Mesenchymal stem cell (in vitro differentiated cells and primary cell): ENCODE data around the gene SUN1.

ENCODE experiments used
- DNase-seq: peaks from one replicate; pipeline ENCODE4 v3.0.0-alpha.2; 2013
- H2AFZ ChIP-seq: one replicate; pipeline ENCODE4 v1.6.1; 2013; ENCODE audit warnings: low read depth, mild to moderate bottlenecking, control low read depth, inconsistent platforms, low read length, moderate library complexity
- H2AK5ac ChIP-seq: 2 replicates; pipeline ENCODE4 v1.6.1; 2013; ENCODE audit warnings: low read length, moderate library complexity, mild to moderate bottlenecking, inconsistent platforms; ENCODE audit not compliant: severe bottlenecking
- H2BK120ac ChIP-seq: one replicate; pipeline ENCODE4 v1.6.1; 2013; ENCODE audit warnings: low read depth, mild to moderate bottlenecking, inconsistent platforms, low read length, moderate library complexity
- H2BK12ac ChIP-seq, 2 experiments: one replicate each; pipeline ENCODE4 v1.6.1; 2013; ENCODE audit warnings: inconsistent platforms in 2 of 2, low read length in 2 of 2, mild to moderate bottlenecking in 2 of 2, moderate library complexity in 2 of 2, control low read depth in 1 of 2
- H2BK15ac ChIP-seq: one replicate; pipeline ENCODE4 v1.6.1; 2013; ENCODE audit warnings: mild to moderate bottlenecking, low read depth, inconsistent platforms; ENCODE audit not compliant: poor library complexity, severe bottlenecking
- H2BK5ac ChIP-seq: 2 replicates; pipeline ENCODE4 v1.6.1; 2013; ENCODE audit warnings: low read depth, mild to moderate bottlenecking, low read length, control low read depth, inconsistent platforms; ENCODE audit not compliant: poor library complexity, severe bottlenecking
- H3K14ac ChIP-seq, 2 experiments: one replicate each; pipeline ENCODE4 v1.6.1; 2013; ENCODE audit warnings: inconsistent platforms in 2 of 2, low read length in 2 of 2, control low read depth in 1 of 2, mild to moderate bottlenecking in 1 of 2, moderate library complexity in 1 of 2
- H3K18ac ChIP-seq, 2 experiments: one replicate each; pipeline ENCODE4 v1.6.1; 2013; ENCODE audit warnings: inconsistent platforms in 2 of 2, low read length in 2 of 2, control low read depth in 1 of 2, low read depth in 1 of 2, mild to moderate bottlenecking in 1 of 2
- H3K23ac ChIP-seq, 2 experiments: one replicate each; pipeline ENCODE4 v1.6.1; 2013; ENCODE audit warnings: inconsistent platforms in 2 of 2, low read length in 2 of 2, mild to moderate bottlenecking in 2 of 2, moderate library complexity in 2 of 2, control low read depth in 1 of 2
- H3K27ac ChIP-seq: 2 replicates; pipeline ENCODE4 v1.5.1; 2013; ENCODE audit warnings: mild to moderate bottlenecking, moderate library complexity, low read length, control low read depth, inconsistent platforms; ENCODE audit not compliant: poor library complexity, severe bottlenecking
- H3K27me3 ChIP-seq, 2 experiments: 2 replicates each; pipeline versions ENCODE4 v1.6.1 to v1.7.0; 2013; ENCODE audit warnings: low read length in 2 of 2, mild to moderate bottlenecking in 2 of 2, moderate library complexity in 2 of 2, control low read depth in 1 of 2, inconsistent platforms in 1 of 2; ENCODE audit not compliant: control insufficient read depth in 1 of 2, insufficient read depth in 1 of 2
- H3K36me3 ChIP-seq, 2 experiments: 2 replicates each; pipeline versions ENCODE4 v1.6.1 to v1.7.0; 2013; ENCODE audit warnings: low read length in 2 of 2, control low read depth in 1 of 2, inconsistent platforms in 1 of 2, low read depth in 1 of 2, mild to moderate bottlenecking in 1 of 2; ENCODE audit not compliant: insufficient read depth in 2 of 2, control insufficient read depth in 1 of 2
- H3K4ac ChIP-seq, 2 experiments: one replicate each; pipeline ENCODE4 v1.6.1; 2013; ENCODE audit warnings: inconsistent platforms in 2 of 2, low read length in 2 of 2, mild to moderate bottlenecking in 2 of 2, moderate library complexity in 2 of 2, control low read depth in 1 of 2, low read depth in 1 of 2
- H3K4me1 ChIP-seq: 2 replicates; pipeline ENCODE4 v1.6.1; 2013; ENCODE audit warnings: low read depth, low read length, control low read depth; ENCODE audit not compliant: control insufficient read depth, insufficient read depth
- H3K4me2 ChIP-seq: 2 replicates; pipeline ENCODE4 v1.6.1; 2013; ENCODE audit warnings: low read length, mild to moderate bottlenecking, inconsistent platforms; ENCODE audit not compliant: poor library complexity, severe bottlenecking
- H3K4me3 ChIP-seq, 2 experiments: 2 replicates each; pipeline versions ENCODE4 v1.5.1 to v1.7.0; 2013; ENCODE audit warnings: low read length in 2 of 2, mild to moderate bottlenecking in 2 of 2, control low read depth in 1 of 2, low read depth in 1 of 2; ENCODE audit not compliant: insufficient read depth in 1 of 2
- H3K79me1 ChIP-seq: replicated peaks from 2 replicates; pipeline ENCODE4 v1.6.1; 2013; ENCODE audit warnings: mild to moderate bottlenecking, control low read depth, low read length, inconsistent platforms; ENCODE audit not compliant: poor library complexity, severe bottlenecking
- H3K9ac ChIP-seq: 2 replicates; pipeline ENCODE4 v1.7.0; 2013; ENCODE audit warnings: mild to moderate bottlenecking, low read length, moderate library complexity
- H3K9me3 ChIP-seq: 2 replicates; pipeline ENCODE4 v1.7.0; 2013; ENCODE audit warnings: mild to moderate bottlenecking, low read length; ENCODE audit not compliant: control insufficient read depth
- H4K8ac ChIP-seq: one replicate; pipeline ENCODE4 v1.6.1; 2013; ENCODE audit warnings: inconsistent platforms, mild to moderate bottlenecking, low read length, moderate library complexity
- H4K91ac ChIP-seq: one replicate; pipeline ENCODE4 v1.6.1; 2013; ENCODE audit warnings: mild to moderate bottlenecking, low read length, inconsistent platforms
- WGBS: methylation state at CpG from one replicate; pipeline ENCODE4 v1.1.7; 2013; ENCODE audit warnings: mixed read lengths; 5-methylcytosine and 5-hydroxymethylcytosine counted together

SUN1 gene

DNA sequence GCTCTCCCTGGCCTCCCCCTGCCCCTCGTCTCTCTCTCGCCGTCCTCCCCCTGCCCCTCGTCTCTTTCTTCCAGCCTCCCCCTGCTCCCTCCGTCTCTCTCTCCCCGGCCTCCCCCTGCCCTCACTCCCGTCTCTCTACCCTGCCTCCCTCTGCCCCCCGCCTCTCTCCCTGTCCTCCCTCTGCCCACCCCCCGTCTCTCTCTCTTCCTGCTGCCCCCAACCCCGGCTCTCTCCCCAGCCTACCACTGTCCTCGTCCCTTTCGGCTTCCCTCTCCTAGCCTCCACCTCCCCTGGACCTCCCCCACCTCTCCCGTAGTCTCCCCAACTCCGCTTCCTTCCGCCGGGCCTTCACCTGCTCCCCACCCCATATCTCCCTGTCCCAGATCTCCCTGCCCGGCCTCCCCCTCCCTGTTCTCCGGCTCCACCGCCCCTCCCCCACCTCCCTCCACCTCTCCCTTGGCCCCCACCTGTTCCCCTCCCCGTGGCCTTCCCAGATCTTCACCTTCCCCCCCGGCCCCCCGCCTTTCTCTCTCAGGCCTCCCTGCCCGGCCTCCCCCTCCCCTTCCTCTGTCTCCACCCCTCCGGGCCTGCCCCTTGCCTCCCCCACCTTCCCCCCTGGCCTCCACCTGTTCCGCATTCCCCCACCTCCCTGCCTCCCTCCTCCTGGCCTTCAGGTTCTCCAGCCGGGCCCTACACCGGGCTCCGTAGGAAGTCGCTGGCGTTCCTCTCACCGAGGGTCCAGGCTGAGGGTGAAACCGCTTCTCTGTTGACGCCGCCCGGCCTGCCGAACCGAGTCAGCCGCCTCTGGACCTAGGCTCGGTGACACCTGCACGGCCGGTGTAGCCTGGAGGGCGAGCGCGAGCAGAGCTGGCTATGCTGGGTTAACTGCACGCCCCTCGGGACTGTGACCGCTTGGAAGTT lies 45.3 kb downstream of the SUN1 start:
- peak overlapping the region; percentile 90 for H3K9ac ChIP-seq
- no peaks in the 10 kb centered on the region for H3K9me3 ChIP-seq
- no peak overlapping the region for H2BK5ac ChIP-seq
- no peak overlapping the region for H3K14ac ChIP-seq
- H3K4me2 ChIP-seq = peak overlapping the region; percentile 83
- H3K18ac ChIP-seq = peak overlapping the region in 1 of 2 experiments; percentile 90
- H2AK5ac ChIP-seq = no peak overlapping the region
- WGBS = 23% methylated on average over 44 of the region's 47 CpGs
- no peak overlapping the region for H2BK120ac ChIP-seq
- peak overlapping the region in 1 of 2 experiments; percentile 54 for H3K4ac ChIP-seq
- peak overlapping the region; percentile 60 for H3K27ac ChIP-seq
- H3K4me3 ChIP-seq = peak overlapping the region; percentile 90 to 95
- DNase-seq = no peak
- H3K79me1 ChIP-seq = peaks cover 9% of the 10 kb centered on the region
- H2BK15ac ChIP-seq = no peak overlapping the region
- peak overlapping the region in 1 of 2 experiments; percentile 59 for H2BK12ac ChIP-seq
- H2AFZ ChIP-seq = peak overlapping the region; percentile 10
- peaks cover 21 to 29% of the 10 kb centered on the region in 2 experiments for H3K36me3 ChIP-seq
- H3K27me3 ChIP-seq = no peaks in the 10 kb centered on the region
- peak overlapping the region in 1 of 2 experiments; percentile 57 for H3K23ac ChIP-seq
- H4K8ac ChIP-seq = peak overlapping the region; percentile 33
- peaks cover 17% of the 10 kb centered on the region for H3K4me1 ChIP-seq
- no peak overlapping the region for H4K91ac ChIP-seq

- Histone ChIP-seq H2BK5ac (no peak overlapping the region), H4K91ac (peak overlapping the region; percentile 54), H4K8ac (peak overlapping the region; percentile 51), H2AFZ (no peak overlapping the region), H2BK120ac (no peak overlapping the region), H3K9me3 (no peaks in the 10 kb centered on the region), H2BK15ac (no peak overlapping the region), H2BK12ac (no peak overlapping the region), H3K4me3 (no peak overlapping the region), H3K4me1 (peaks cover 21% of the 10 kb centered on the region), H3K9ac (peak overlapping the region; percentile 30), H3K14ac (peak overlapping the region in 1 of 2 experiments; percentile 38), H3K4me2 (no peak overlapping the region), H3K79me1 (peaks cover 12% of the 10 kb centered on the region), H3K27ac (no peak overlapping the region), H2AK5ac (no peak overlapping the region), H3K36me3 (peaks cover 15 to 25% of the 10 kb centered on the region in 2 experiments), H3K23ac (no peak overlapping the region), H3K18ac (no peak overlapping the region), H3K4ac (no peak overlapping the region), H3K27me3 (no peaks in the 10 kb centered on the region)
- no peak for DNase-seq
- 97% methylated on average over 15 of the region's 15 CpGs for WGBS
Measured at GRCh38 chr7:879093-879492, 46.8 kb downstream of the SUN1 start.

DNA sequence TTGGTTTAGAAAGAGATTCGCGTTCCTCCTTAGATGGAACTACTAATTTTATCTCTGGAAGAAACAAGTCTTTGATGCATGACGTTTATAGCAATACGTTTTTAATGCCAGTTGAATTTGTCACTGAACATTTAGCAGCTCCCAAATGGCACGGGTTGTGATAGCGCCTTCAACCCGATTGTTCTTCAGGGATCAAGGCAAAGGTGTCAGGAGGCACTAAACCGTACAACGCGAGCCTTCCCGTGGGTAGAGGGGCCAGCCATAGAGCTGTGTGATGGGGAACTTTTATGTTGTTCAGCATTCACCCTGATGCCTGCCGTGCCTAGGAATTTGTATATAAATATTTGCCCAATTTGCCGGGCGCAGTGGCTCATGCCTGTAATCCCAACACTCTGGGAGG lies 47.4 kb downstream of the SUN1 start:
- Histone ChIP-seq H2BK5ac (no peak overlapping the region), H3K4me3 (no peak overlapping the region), H3K9me3 (no peaks in the 10 kb centered on the region), H2AFZ (no peak overlapping the region), H3K4me1 (peaks cover 27% of the 10 kb centered on the region), H3K18ac (no peak overlapping the region), H3K14ac (no peak overlapping the region), H3K23ac (no peak overlapping the region), H3K79me1 (peaks cover 12% of the 10 kb centered on the region), H2BK15ac (no peak overlapping the region), H3K4me2 (no peak overlapping the region), H3K27me3 (no peaks in the 10 kb centered on the region), H4K8ac (no peak overlapping the region), H2AK5ac (no peak overlapping the region), H3K27ac (no peak overlapping the region), H3K36me3 (peaks cover 10 to 25% of the 10 kb centered on the region in 2 experiments), H3K9ac (no peak overlapping the region), H2BK12ac (no peak overlapping the region), H2BK120ac (no peak overlapping the region), H4K91ac (no peak overlapping the region), H3K4ac (no peak overlapping the region)
- 94% methylated on average over 14 of the region's 14 CpGs for WGBS
- no peak for DNase-seq

DNA sequence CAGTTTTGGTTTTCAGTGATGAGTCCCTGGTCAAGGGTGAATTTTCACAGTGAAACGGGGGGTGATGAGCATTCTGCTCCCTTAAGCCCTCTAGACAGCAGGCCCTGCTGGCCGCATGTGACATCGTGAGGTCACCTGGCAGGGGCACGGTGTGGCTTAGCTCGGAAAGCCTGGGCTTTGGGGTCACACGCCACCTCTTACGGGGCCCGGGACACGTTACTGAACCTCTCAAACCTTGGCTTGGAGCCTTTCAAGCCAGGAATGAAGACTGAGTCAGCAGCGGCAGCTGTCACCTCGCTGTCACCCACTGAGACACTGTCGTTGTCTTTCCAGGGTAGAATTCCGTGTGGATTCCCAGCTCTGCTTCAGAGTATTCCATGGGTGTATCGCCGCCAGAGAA lies 48.2 kb downstream of the SUN1 start:
- Histone ChIP-seq H4K8ac (no peak overlapping the region), H2BK12ac (peak overlapping the region in 1 of 2 experiments; percentile 25), H3K14ac (no peak overlapping the region), H4K91ac (no peak overlapping the region), H3K23ac (no peak overlapping the region), H3K4me3 (no peak overlapping the region), H3K4me2 (no peak overlapping the region), H2AK5ac (no peak overlapping the region), H3K9me3 (no peaks in the 10 kb centered on the region), H3K79me1 (peaks cover 14% of the 10 kb centered on the region), H3K4me1 (peaks cover 31% of the 10 kb centered on the region), H2BK5ac (no peak overlapping the region), H2BK120ac (no peak overlapping the region), H3K18ac (no peak overlapping the region), H3K9ac (no peak overlapping the region), H3K27ac (no peak overlapping the region), H3K36me3 (peaks cover 2 to 26% of the 10 kb centered on the region in 2 experiments), H3K27me3 (no peaks in the 10 kb centered on the region), H2AFZ (no peak overlapping the region), H3K4ac (no peak overlapping the region), H2BK15ac (no peak overlapping the region)
- 90% methylated on average over 15 of the region's 15 CpGs for WGBS
- no peak for DNase-seq
